Mucosa of rectum (tissue), 2 donors: ENCODE results near the gene HABP4.

Source experiments
- H3K27ac ChIP-seq, 2 donors: one replicate each; pipeline ENCODE4 v1.7.0; 2013; ENCODE audit warnings: inconsistent platforms in 2 of 2, low read depth in 2 of 2, low read length in 2 of 2
- H3K27me3 ChIP-seq, 2 donors: one replicate each; pipeline ENCODE4 v1.7.0; 2013; ENCODE audit warnings: low read length in 2 of 2; ENCODE audit not compliant: control insufficient read depth in 2 of 2, insufficient read depth in 2 of 2
- H3K36me3 ChIP-seq, 2 donors: one replicate each; pipeline ENCODE4 v1.7.0; 2013; ENCODE audit warnings: low read length in 2 of 2; ENCODE audit not compliant: control insufficient read depth in 2 of 2, insufficient read depth in 2 of 2
- H3K4me1 ChIP-seq, 2 donors: one replicate each; pipeline ENCODE4 v1.7.0; 2013; ENCODE audit warnings: low read length in 2 of 2, mild to moderate bottlenecking in 1 of 2; ENCODE audit not compliant: control insufficient read depth in 2 of 2, insufficient read depth in 2 of 2
- H3K4me3 ChIP-seq, 2 donors: one replicate each; pipeline ENCODE4 v1.7.0; 2013; ENCODE audit warnings: low read length in 2 of 2
- H3K9ac ChIP-seq, 2 donors: one replicate each; pipeline ENCODE4 v1.7.0; 2013; ENCODE audit warnings: low read length in 2 of 2, low read depth in 1 of 2, mild to moderate bottlenecking in 1 of 2
- H3K9me3 ChIP-seq, 2 donors: one replicate each; pipeline ENCODE4 v1.7.0; 2013; ENCODE audit warnings: low read length in 2 of 2; ENCODE audit not compliant: control insufficient read depth in 2 of 2
- donor health status: healthy.
- donor health status: Normal muscosa, but diverticular disease.

HABP4 gene

GRCh38 chr9:96487029-96487396 lies 37.0 kb downstream of the HABP4 start:
- no peaks in the 10 kb centered on the region for H3K27me3 ChIP-seq
- H3K36me3 ChIP-seq: peaks cover 6 to 22% of the 10 kb centered on the region in 2 donors
- H3K27ac ChIP-seq: no peak overlapping the region
- H3K9me3 ChIP-seq: no peaks in the 10 kb centered on the region
- no peaks in the 10 kb centered on the region for H3K4me1 ChIP-seq
- H3K4me3 ChIP-seq: no peak overlapping the region
- H3K9ac ChIP-seq: no peak overlapping the region

GRCh38 chr9:96487949-96488348 lies 38.0 kb downstream of the HABP4 start:
- H3K9ac ChIP-seq: no peak overlapping the region
- no peaks in the 10 kb centered on the region for H3K4me1 ChIP-seq
- H3K27ac ChIP-seq: no peak overlapping the region
- H3K36me3 ChIP-seq: peaks cover 6 to 24% of the 10 kb centered on the region in 2 donors
- no peaks in the 10 kb centered on the region for H3K9me3 ChIP-seq
- H3K4me3 ChIP-seq: no peak overlapping the region
- H3K27me3 ChIP-seq: no peaks in the 10 kb centered on the region

GRCh38 chr9:96489482-96489979 lies 39.6 kb downstream of the HABP4 start:
- Histone ChIP-seq H3K4me1 (no peaks in the 10 kb centered on the region), H3K9ac (no peak overlapping the region), H3K9me3 (no peaks in the 10 kb centered on the region), H3K27ac (no peak overlapping the region), H3K4me3 (no peak overlapping the region), H3K27me3 (no peaks in the 10 kb centered on the region), H3K36me3 (peaks cover 6 to 25% of the 10 kb centered on the region in 2 donors)

- Histone ChIP-seq H3K27ac (no peak overlapping the region), H3K9ac (no peak overlapping the region), H3K4me3 (no peak overlapping the region), H3K36me3 (peaks cover 6 to 25% of the 10 kb centered on the region in 2 donors), H3K4me1 (no peaks in the 10 kb centered on the region), H3K9me3 (no peaks in the 10 kb centered on the region), H3K27me3 (no peaks in the 10 kb centered on the region)
Observed at GRCh38 chr9:96490534-96491078, 40.6 kb downstream of the HABP4 start.

- H3K9me3 ChIP-seq: no peaks in the 10 kb centered on the region
- H3K4me3 ChIP-seq: no peak overlapping the region
- H3K4me1 ChIP-seq: no peaks in the 10 kb centered on the region
- no peaks in the 10 kb centered on the region for H3K27me3 ChIP-seq
- H3K9ac ChIP-seq: no peak overlapping the region
- H3K36me3 ChIP-seq: peaks cover 6 to 25% of the 10 kb centered on the region in 2 donors
- H3K27ac ChIP-seq: no peak overlapping the region
Observed at GRCh38 chr9:96491079-96491879, 41.3 kb downstream of the HABP4 start.

- peaks cover 6 to 25% of the 10 kb centered on the region in 2 donors for H3K36me3 ChIP-seq
- no peak overlapping the region for H3K4me3 ChIP-seq
- no peaks in the 10 kb centered on the region for H3K4me1 ChIP-seq
- H3K27ac ChIP-seq: no peak overlapping the region
- H3K9me3 ChIP-seq: no peaks in the 10 kb centered on the region
- H3K27me3 ChIP-seq: no peaks in the 10 kb centered on the region
- H3K9ac ChIP-seq: no peak overlapping the region
Observed at GRCh38 chr9:96491880-96492525, 42.0 kb downstream of the HABP4 start.

- Histone ChIP-seq H3K27me3 (no peaks in the 10 kb centered on the region), H3K27ac (no peak overlapping the region), H3K4me3 (no peak overlapping the region), H3K9me3 (no peaks in the 10 kb centered on the region), H3K4me1 (no peaks in the 10 kb centered on the region), H3K36me3 (peaks cover 6 to 24% of the 10 kb centered on the region in 2 donors), H3K9ac (no peak overlapping the region)
Observed at GRCh38 chr9:96492993-96493531, 43.1 kb downstream of the HABP4 start.

- Histone ChIP-seq H3K9me3 (no peaks in the 10 kb centered on the region), H3K36me3 (peaks cover 1 to 17% of the 10 kb centered on the region in 2 donors), H3K27me3 (no peaks in the 10 kb centered on the region), H3K9ac (no peak overlapping the region), H3K4me3 (no peak overlapping the region), H3K27ac (no peak overlapping the region), H3K4me1 (no peaks in the 10 kb centered on the region)
Observed at GRCh38 chr9:96493757-96494156, 43.8 kb downstream of the HABP4 start.

GRCh38 chr9:96494215-96494800 lies 44.3 kb downstream of the HABP4 start:
- H3K36me3 ChIP-seq: peaks cover 0 to 13% of the 10 kb centered on the region in 2 donors
- no peak overlapping the region for H3K9ac ChIP-seq
- no peak overlapping the region for H3K4me3 ChIP-seq
- no peak overlapping the region for H3K27ac ChIP-seq
- H3K4me1 ChIP-seq: no peaks in the 10 kb centered on the region
- no peaks in the 10 kb centered on the region for H3K27me3 ChIP-seq
- H3K9me3 ChIP-seq: no peaks in the 10 kb centered on the region

- H3K27ac ChIP-seq: no peak overlapping the region
- peaks cover 0 to 11% of the 10 kb centered on the region in 2 donors for H3K36me3 ChIP-seq
- no peaks in the 10 kb centered on the region for H3K4me1 ChIP-seq
Observed at GRCh38 chr9:96495341-96495740, 45.4 kb downstream of the HABP4 start.

More at GRCh38 chr9:96495341-96495740, 45.4 kb downstream of the HABP4 start:
- H3K9ac ChIP-seq: no peak overlapping the region
- no peak overlapping the region for H3K4me3 ChIP-seq
- no peaks in the 10 kb centered on the region for H3K9me3 ChIP-seq
- H3K27me3 ChIP-seq: no peaks in the 10 kb centered on the region
